Endothelial cell of umbilical vein (primary cell): ENCODE results near the gene NAPB.

Experiments used
- POLR2A ChIP-seq: IDR thresholded peaks from 2 replicates; pipeline ENCODE4 v1.6.1; 2012; ENCODE audit warnings: low read depth, mild to moderate bottlenecking, control low read depth, low read length
- POLR2AphosphoS5 ChIP-seq: IDR thresholded peaks from 2 replicates; pipeline ENCODE4 v1.6.1; 2012; ENCODE audit warnings: low read depth, mild to moderate bottlenecking, control low read depth, low read length, moderate library complexity; ENCODE audit not compliant: insufficient read depth
- TF ChIP-seq, protein P1 (sequence below), 2 donors: IDR thresholded peaks; 1 replicate in 1 of 2; 2 replicates in 1 of 2; pipeline ENCODE4 v1.5.1; 2011; ENCODE audit warnings: low read length in 2 of 2, mild to moderate bottlenecking in 2 of 2, moderate library complexity in 2 of 2, control low read depth in 1 of 2, inconsistent platforms in 1 of 2, low read depth in 1 of 2; ENCODE audit not compliant: insufficient read depth in 1 of 2; ENCODE audit errors: extremely low read depth in 1 of 2

GRCh38 chr20:23420943-23421931 lies at the start of gene NAPB:
- TF ChIP-seq, protein P1, sequence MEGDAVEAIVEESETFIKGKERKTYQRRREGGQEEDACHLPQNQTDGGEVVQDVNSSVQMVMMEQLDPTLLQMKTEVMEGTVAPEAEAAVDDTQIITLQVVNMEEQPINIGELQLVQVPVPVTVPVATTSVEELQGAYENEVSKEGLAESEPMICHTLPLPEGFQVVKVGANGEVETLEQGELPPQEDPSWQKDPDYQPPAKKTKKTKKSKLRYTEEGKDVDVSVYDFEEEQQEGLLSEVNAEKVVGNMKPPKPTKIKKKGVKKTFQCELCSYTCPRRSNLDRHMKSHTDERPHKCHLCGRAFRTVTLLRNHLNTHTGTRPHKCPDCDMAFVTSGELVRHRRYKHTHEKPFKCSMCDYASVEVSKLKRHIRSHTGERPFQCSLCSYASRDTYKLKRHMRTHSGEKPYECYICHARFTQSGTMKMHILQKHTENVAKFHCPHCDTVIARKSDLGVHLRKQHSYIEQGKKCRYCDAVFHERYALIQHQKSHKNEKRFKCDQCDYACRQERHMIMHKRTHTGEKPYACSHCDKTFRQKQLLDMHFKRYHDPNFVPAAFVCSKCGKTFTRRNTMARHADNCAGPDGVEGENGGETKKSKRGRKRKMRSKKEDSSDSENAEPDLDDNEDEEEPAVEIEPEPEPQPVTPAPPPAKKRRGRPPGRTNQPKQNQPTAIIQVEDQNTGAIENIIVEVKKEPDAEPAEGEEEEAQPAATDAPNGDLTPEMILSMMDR (IDR thresholded peaks at IDR 0.05; ENCODE audit: extremely low read depth in 1 of 2, insufficient read depth in 1 of 2, low read depth in 1 of 2, low read length in 2 of 2), result peak; percentile 14 to 51
- TF ChIP-seq POLR2AphosphoS5 (peak; percentile 91), POLR2A (peak; percentile 91)
